Neuronal stem cell (in vitro differentiated cells): ENCODE results near the gene KHDRBS1.
A peak's percentile ranks its signal among the peaks of the same experiment; 100 is the strongest.

Source experiments
- DNase-seq: peaks from one replicate; pipeline ENCODE4 v3.0.0-alpha.2; 2013; ENCODE audit warnings: low spot score
- H2AFZ ChIP-seq: one replicate; pipeline ENCODE4 v1.6.1; 2013; ENCODE audit warnings: mild to moderate bottlenecking, low read length, inconsistent platforms
- H2AK5ac ChIP-seq: 2 replicates; pipeline ENCODE4 v1.6.1; 2013; ENCODE audit warnings: low read depth, mild to moderate bottlenecking, inconsistent platforms, low read length, moderate library complexity, mixed read lengths
- H2BK120ac ChIP-seq: 2 replicates; pipeline ENCODE4 v1.6.1; 2013; ENCODE audit warnings: low read depth, mild to moderate bottlenecking, inconsistent platforms, low read length, moderate library complexity, mixed read lengths
- H2BK12ac ChIP-seq: one replicate; pipeline ENCODE4 v1.6.1; 2013; ENCODE audit warnings: low read length, inconsistent platforms
- H2BK15ac ChIP-seq: 2 replicates; pipeline ENCODE4 v1.6.1; 2013; ENCODE audit warnings: mild to moderate bottlenecking, low read length, inconsistent platforms, mixed read lengths
- H2BK5ac ChIP-seq: one replicate; pipeline ENCODE4 v1.6.1; 2013; ENCODE audit warnings: inconsistent platforms, mild to moderate bottlenecking, low read length, moderate library complexity
- H3K14ac ChIP-seq: one replicate; pipeline ENCODE4 v1.6.1; 2013; ENCODE audit warnings: low read length, inconsistent platforms
- H3K18ac ChIP-seq: 2 replicates; pipeline ENCODE4 v1.6.1; 2013; ENCODE audit warnings: low read length, inconsistent platforms
- H3K23ac ChIP-seq: 2 replicates; pipeline ENCODE4 v1.6.1; 2013; ENCODE audit warnings: low read depth, mild to moderate bottlenecking, mixed read lengths, low read length, inconsistent platforms; ENCODE audit not compliant: poor library complexity
- H3K27ac ChIP-seq: replicated peaks from 3 replicates; pipeline ENCODE4 v1.5.1; 2013; ENCODE audit warnings: low read length, inconsistent platforms
- H3K27me3 ChIP-seq, 3 experiments: 2 replicates each; pipeline ENCODE4 v1.6.1; 2013; ENCODE audit warnings: low read length in 3 of 3, mild to moderate bottlenecking in 2 of 3, inconsistent platforms in 1 of 3, low read depth in 1 of 3, mixed read lengths in 1 of 3, moderate library complexity in 1 of 3; ENCODE audit not compliant: control insufficient read depth in 3 of 3, insufficient read depth in 3 of 3
- H3K36me3 ChIP-seq, 2 donors: replicated peaks in 1 of 2; 2 replicates each; pipeline ENCODE4 v1.6.1; 2013; ENCODE audit warnings: low read length in 2 of 2; ENCODE audit not compliant: control insufficient read depth in 2 of 2, insufficient read depth in 2 of 2
- H3K4ac ChIP-seq: 2 replicates; pipeline ENCODE4 v1.6.1; 2013; ENCODE audit warnings: inconsistent platforms, mild to moderate bottlenecking, low read length, moderate library complexity
- H3K4me1 ChIP-seq, 2 donors: 1 replicate in 1 of 2; 2 replicates in 1 of 2; pipeline ENCODE4 v1.6.1; 2013; ENCODE audit warnings: low read length in 2 of 2, low read depth in 1 of 2; ENCODE audit not compliant: control insufficient read depth in 2 of 2, insufficient read depth in 1 of 2
- H3K4me2 ChIP-seq: one replicate; pipeline ENCODE4 v1.6.1; 2013; ENCODE audit warnings: mild to moderate bottlenecking, low read length, inconsistent platforms; ENCODE audit not compliant: insufficient read depth, poor library complexity, severe bottlenecking
- H3K4me3 ChIP-seq, 2 donors: 2 replicates each; pipeline ENCODE4 v1.5.1; 2013; ENCODE audit warnings: low read length in 2 of 2, mild to moderate bottlenecking in 2 of 2, inconsistent platforms in 1 of 2, moderate library complexity in 1 of 2
- H3K79me1 ChIP-seq: one replicate; pipeline ENCODE4 v1.6.1; 2013; ENCODE audit warnings: low read depth, mild to moderate bottlenecking, inconsistent platforms, low read length, moderate library complexity
- H3K9ac ChIP-seq: one replicate; pipeline ENCODE4 v1.6.1; 2013; ENCODE audit warnings: mild to moderate bottlenecking, low read depth, low read length, inconsistent platforms; ENCODE audit not compliant: poor library complexity
- H3K9me3 ChIP-seq, 2 donors: replicated peaks in 1 of 2; 2 replicates each; pipeline versions ENCODE3 to v1.6.1; 2013; ENCODE audit warnings: low read length in 2 of 2, mild to moderate bottlenecking in 2 of 2, inconsistent platforms in 1 of 2, low read depth in 1 of 2, mixed read lengths in 1 of 2, moderate library complexity in 1 of 2; ENCODE audit not compliant: control insufficient read depth in 2 of 2, insufficient read depth in 1 of 2
- H4K8ac ChIP-seq: one replicate; pipeline ENCODE4 v1.6.1; 2013; ENCODE audit warnings: low read depth, mild to moderate bottlenecking, inconsistent platforms, low read length, moderate library complexity
- H4K91ac ChIP-seq: one replicate; pipeline ENCODE4 v1.6.1; 2013; ENCODE audit warnings: low read length, low read depth, mild to moderate bottlenecking, inconsistent platforms; ENCODE audit not compliant: poor library complexity
- WGBS, 2 donors: extraction: QIAGEN DNeasy Blood & Tissue Kit; methylation state at CpG; one replicate each; pipeline ENCODE4 v1.1.7; 2013; ENCODE audit warnings: missing lambda C conversion rate in 2 of 2, mixed read lengths in 1 of 2; ENCODE audit not compliant: insufficient read length in 2 of 2, insufficient replicate concordance in 1 of 2; ENCODE audit errors: extremely low coverage in 2 of 2; 5-methylcytosine and 5-hydroxymethylcytosine counted together

The KHDRBS1 gene

DNA sequence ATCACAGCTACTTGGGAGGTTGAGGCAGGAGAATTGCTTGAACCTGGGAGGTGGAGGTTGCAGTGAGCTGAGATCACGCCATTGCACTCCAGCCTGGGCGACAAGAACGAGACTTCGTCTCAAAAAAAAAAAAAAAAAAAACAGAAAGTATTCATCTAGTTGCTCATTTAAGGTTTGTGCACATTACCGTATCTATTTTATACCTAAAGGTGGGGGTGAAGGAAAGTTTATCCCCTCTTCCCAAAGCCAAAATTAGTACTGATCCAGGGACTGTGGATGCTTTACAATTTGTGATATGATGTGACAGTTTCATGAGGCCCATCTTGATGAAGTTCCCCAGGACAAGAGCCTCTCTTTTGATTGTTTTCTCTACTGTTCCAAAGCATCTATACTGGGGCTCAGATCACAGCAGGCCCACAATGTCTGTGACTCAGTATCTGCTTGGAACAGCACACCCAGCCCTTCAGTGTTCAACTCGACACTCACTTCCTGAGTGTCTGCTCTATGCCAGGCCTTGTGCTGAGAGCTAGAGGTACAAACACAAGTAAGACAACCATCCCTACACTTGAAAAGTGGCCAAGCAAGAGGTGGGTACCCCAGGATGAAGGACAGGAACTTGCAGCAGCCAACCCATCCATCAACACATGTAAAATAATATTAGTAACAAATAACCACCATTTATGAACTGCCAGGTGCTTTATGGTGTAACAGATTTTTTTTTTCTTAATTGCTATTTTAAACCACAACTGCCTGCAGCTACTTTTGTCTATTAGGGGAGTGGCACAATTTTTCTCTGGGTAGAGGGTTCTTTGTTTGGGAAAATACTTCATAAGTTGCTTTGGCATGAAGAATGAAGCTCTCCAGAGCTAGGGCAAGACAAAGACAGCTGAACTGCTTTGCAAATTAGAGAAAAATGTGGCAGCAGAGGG, 29.0 kb upstream of the KHDRBS1 start:
- Histone ChIP-seq H3K27ac (no peak overlapping the region), H3K27me3 (peaks cover 0 to 3% (median 0%) of the 10 kb centered on the region in 3 experiments)

GRCh38 chr1:31985430-31985829, 28.2 kb upstream of the KHDRBS1 start:
- Histone ChIP-seq H2BK5ac (no peak overlapping the region), H2BK120ac (no peak overlapping the region), H3K4me3 (no peak overlapping the region), H2BK12ac (no peak overlapping the region), H3K27ac (no peak overlapping the region), H3K23ac (no peak overlapping the region), H3K4ac (no peak overlapping the region), H3K9ac (no peak overlapping the region), H3K14ac (no peak overlapping the region), H3K9me3 (no peaks in the 10 kb centered on the region), H3K36me3 (no peaks in the 10 kb centered on the region), H3K79me1 (no peaks in the 10 kb centered on the region), H3K4me1 (peaks cover 8 to 17% of the 10 kb centered on the region in 2 donors), H2BK15ac (no peak overlapping the region), H4K8ac (no peak overlapping the region), H2AK5ac (no peak overlapping the region), H4K91ac (no peak overlapping the region), H3K18ac (no peak overlapping the region), H3K4me2 (no peak overlapping the region), H2AFZ (peak overlapping the region; percentile 62), H3K27me3 (peaks cover 0 to 6% (median 0%) of the 10 kb centered on the region in 3 experiments)
- WGBS, 2 donors, result no CpG with 5 or more reads among the region's 4 CpGs
- no peak for DNase-seq

More for the DNA sequence above, 29.0 kb upstream of the KHDRBS1 start:
- WGBS, 2 donors, result no CpG with 5 or more reads among the region's 6 CpGs
- H4K91ac ChIP-seq, result no peak overlapping the region
- H3K4me2 ChIP-seq, result no peak overlapping the region
- H3K9me3 ChIP-seq, result no peaks in the 10 kb centered on the region
- no peak overlapping the region for H3K4me3 ChIP-seq
- H3K9ac ChIP-seq, result no peak overlapping the region
- no peak overlapping the region for H2AK5ac ChIP-seq
- no peak overlapping the region for H2BK12ac ChIP-seq
- H2BK120ac ChIP-seq, result no peak overlapping the region
- no peak overlapping the region for H3K18ac ChIP-seq
- no peaks in the 10 kb centered on the region for H3K79me1 ChIP-seq
- no peak for DNase-seq
- peaks cover 8 to 17% of the 10 kb centered on the region in 2 donors for H3K4me1 ChIP-seq
- no peak overlapping the region for H2BK15ac ChIP-seq
- H2AFZ ChIP-seq, result peak overlapping the region; percentile 62
- H2BK5ac ChIP-seq, result no peak overlapping the region
- no peak overlapping the region for H3K4ac ChIP-seq
- no peak overlapping the region for H3K23ac ChIP-seq
- H4K8ac ChIP-seq, result no peak overlapping the region
- no peak overlapping the region for H3K14ac ChIP-seq
- H3K36me3 ChIP-seq, result no peaks in the 10 kb centered on the region

DNA sequence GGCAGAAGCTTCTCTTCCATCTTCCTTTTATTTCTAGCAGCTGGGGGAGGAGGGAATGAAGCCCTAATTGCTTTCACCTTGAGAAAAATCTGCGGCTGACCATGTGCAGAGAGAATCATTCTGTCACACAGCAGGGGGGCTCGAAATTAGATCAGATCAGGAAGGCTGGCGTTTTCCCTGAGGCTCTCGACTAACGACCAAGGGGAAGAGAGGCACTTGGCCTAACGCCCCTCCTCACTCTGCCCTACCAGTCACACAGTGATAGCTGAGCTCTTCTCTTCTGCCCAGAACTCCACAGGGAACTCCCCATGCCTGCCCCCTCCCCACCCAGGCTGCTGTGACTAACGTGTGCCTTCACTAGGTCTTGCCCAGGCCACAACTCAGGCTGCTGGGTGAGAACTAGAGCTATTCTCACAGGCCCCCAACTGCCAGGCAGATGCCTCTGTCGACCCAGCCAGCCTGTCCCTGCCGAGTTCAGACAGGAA, 26.5 kb upstream of the KHDRBS1 start:
- Histone ChIP-seq H3K18ac (peak overlapping the region; percentile 32), H2BK15ac (no peak overlapping the region), H3K9ac (peak overlapping the region; percentile 73), H3K4ac (no peak overlapping the region), H3K4me3 (no peak overlapping the region), H3K23ac (no peak overlapping the region), H2AK5ac (no peak overlapping the region), H2BK120ac (no peak overlapping the region), H3K79me1 (no peaks in the 10 kb centered on the region), H4K91ac (no peak overlapping the region), H3K4me2 (no peak overlapping the region), H3K14ac (no peak overlapping the region), H2BK12ac (no peak overlapping the region), H3K9me3 (no peaks in the 10 kb centered on the region), H2BK5ac (peak overlapping the region; percentile 21), H3K36me3 (no peaks in the 10 kb centered on the region), H3K27me3 (peaks cover 0 to 15% (median 0%) of the 10 kb centered on the region in 3 experiments), H2AFZ (peak overlapping the region; percentile 73), H4K8ac (no peak overlapping the region), H3K4me1 (peaks cover 8 to 13% of the 10 kb centered on the region in 2 donors), H3K27ac (no peak overlapping the region)
- DNase-seq, result no peak
- no CpG with 5 or more reads among the region's 9 CpGs for WGBS, 2 donors

- peaks cover 0 to 15% (median 0%) of the 10 kb centered on the region in 3 experiments for H3K27me3 ChIP-seq
- no peak overlapping the region for H3K4ac ChIP-seq
- no peak overlapping the region for H3K18ac ChIP-seq
- H3K9me3 ChIP-seq, result no peaks in the 10 kb centered on the region
- H2BK15ac ChIP-seq, result no peak overlapping the region
- no peak overlapping the region for H3K14ac ChIP-seq
- no CpG with 5 or more reads among the region's 3 CpGs for WGBS, 2 donors
- H3K36me3 ChIP-seq, result no peaks in the 10 kb centered on the region
- peaks cover 8 to 13% of the 10 kb centered on the region in 2 donors for H3K4me1 ChIP-seq
- H2BK5ac ChIP-seq, result no peak overlapping the region
- no peak overlapping the region for H3K4me3 ChIP-seq
- H4K91ac ChIP-seq, result no peak overlapping the region
- H3K27ac ChIP-seq, result no peak overlapping the region
- no peak for DNase-seq
- no peak overlapping the region for H3K23ac ChIP-seq
- no peak overlapping the region for H2AFZ ChIP-seq
- H2BK12ac ChIP-seq, result no peak overlapping the region
- no peak overlapping the region for H2BK120ac ChIP-seq
- H4K8ac ChIP-seq, result no peak overlapping the region
- no peaks in the 10 kb centered on the region for H3K79me1 ChIP-seq
- no peak overlapping the region for H3K4me2 ChIP-seq
- no peak overlapping the region for H2AK5ac ChIP-seq
- no peak overlapping the region for H3K9ac ChIP-seq
These were observed 23.7 kb upstream of the KHDRBS1 start for GRCh38 chr1:31989964-31990363.
